K562 (cell line): ENCODE measurements around the gene GALT. TPM values are rescaled to one million over a fixed set of nuclear protein-coding genes. Genes with fewer than 3 reads are reported as not detected.

Experiments used
- AFF4 ChIP-seq: sonication (generic); formaldehyde crosslinking; IDR thresholded peaks from 2 replicates; pipeline ENCODE4 v1.8.0; 2023; ENCODE audit warnings: mild to moderate bottlenecking, missing genetic modification reagents
- MGA ChIP-seq: fragments of 450-650 bp; IDR thresholded peaks from 2 replicates; pipeline ENCODE4 v1.6.1; 2016; ENCODE audit warnings: mild to moderate bottlenecking, moderate library complexity
- NFATC3 ChIP-seq: fragments of 450-650 bp; IDR thresholded peaks from 2 replicates; pipeline ENCODE4 v1.6.1; 2017; ENCODE audit warnings: mild to moderate bottlenecking
- ZBTB5 ChIP-seq: fragments of 450-650 bp; IDR thresholded peaks from 2 replicates; pipeline ENCODE4 v1.6.1; 2017; ENCODE audit warnings: antibody characterized with exemption
- ZC3H8 ChIP-seq: fragments of 450-650 bp; IDR thresholded peaks from 2 replicates; pipeline ENCODE4 v1.6.1; 2017
- ZNF398 ChIP-seq: fragments of 250-450 bp; sonication (Bioruptor Pico); IDR thresholded peaks from 2 replicates; pipeline ENCODE4 v1.8.0; 2021; ENCODE audit warnings: moderate library complexity, mild to moderate bottlenecking, inconsistent platforms
- polyA plus RNA-seq, 8 experiments: library from polyadenylated mRNA; depleted of rRNA in 4 of 8; stranded (reverse) in 5 of 8; unstranded in 3 of 8; fragments of >200 nt; fragmentation: Nextera tagmentation in 2 of 8; fragmentation: Illumina TruSeq in 1 of 8; extraction: Ambion mirVana in 2 of 8; extraction: Trizol in 1 of 8; gene quantifications; 2 replicates each; pipeline versions ENCODE4 v1.2.1 to v1.2.3, GENCODE V29; 2011 to 2014; ENCODE audit warnings: inconsistent platforms in 1 of 8, missing spikeins in 1 of 8
- total RNA-seq, 7 experiments: library from RNA; depleted of rRNA in 6 of 7; stranded (reverse); fragments of >200 nt in 6 of 7; fragmentation: Illumina TruSeq in 2 of 7; extraction: Trizol in 2 of 7; gene quantifications; 2 replicates each; pipeline versions ENCODE4 v1.2.1 to v1.2.3, GENCODE V29; 2011 to 2021; ENCODE audit warnings: low replicate concordance in 1 of 7

GALT gene
- total and polyA plus RNA-seq, 9 of the 15 experiments (the other 6 are each of a cell fraction or from before 2014, with no cell fraction given): 7.3 to 29.2 (median 15.6) TPM

GRCh38 chr9:34665381-34666250 lies 19.1 kb downstream of the GALT start (continued):
- peak; percentile 77; the same call in 1 of the 2 replicates for TF ChIP-seq AFF4
- no peak for TF ChIP-seq ZNF398 (CRISPR knock-in tag)
- TF ChIP-seq ZC3H8: no peak
- 0 out of 2 replicates have a peak, but pooled peaks have one; percentile 27 for TF ChIP-seq MGA
- no peak for TF ChIP-seq NFATC3
- TF ChIP-seq ZBTB5: no peak
